ENCODE data around the gene CHORDC1. TPM values are rescaled to one million over a fixed set of nuclear protein-coding genes. Genes with fewer than 3 reads are reported as not detected.

The CHORDC1 gene
- total RNA-seq, 4 donors from 2014 or later, result 38.1 to 94.7 (median 45.1) TPM

- TF ChIP-seq, protein P1, sequence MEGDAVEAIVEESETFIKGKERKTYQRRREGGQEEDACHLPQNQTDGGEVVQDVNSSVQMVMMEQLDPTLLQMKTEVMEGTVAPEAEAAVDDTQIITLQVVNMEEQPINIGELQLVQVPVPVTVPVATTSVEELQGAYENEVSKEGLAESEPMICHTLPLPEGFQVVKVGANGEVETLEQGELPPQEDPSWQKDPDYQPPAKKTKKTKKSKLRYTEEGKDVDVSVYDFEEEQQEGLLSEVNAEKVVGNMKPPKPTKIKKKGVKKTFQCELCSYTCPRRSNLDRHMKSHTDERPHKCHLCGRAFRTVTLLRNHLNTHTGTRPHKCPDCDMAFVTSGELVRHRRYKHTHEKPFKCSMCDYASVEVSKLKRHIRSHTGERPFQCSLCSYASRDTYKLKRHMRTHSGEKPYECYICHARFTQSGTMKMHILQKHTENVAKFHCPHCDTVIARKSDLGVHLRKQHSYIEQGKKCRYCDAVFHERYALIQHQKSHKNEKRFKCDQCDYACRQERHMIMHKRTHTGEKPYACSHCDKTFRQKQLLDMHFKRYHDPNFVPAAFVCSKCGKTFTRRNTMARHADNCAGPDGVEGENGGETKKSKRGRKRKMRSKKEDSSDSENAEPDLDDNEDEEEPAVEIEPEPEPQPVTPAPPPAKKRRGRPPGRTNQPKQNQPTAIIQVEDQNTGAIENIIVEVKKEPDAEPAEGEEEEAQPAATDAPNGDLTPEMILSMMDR (IDR thresholded peaks at IDR 0.05; ENCODE audit: low read depth), result no peak
These were observed 29.8 kb downstream of the CHORDC1 start for GRCh38 chr11:90192869-90193582.

GRCh38 chr11:90189011-90189410, 33.8 kb downstream of the CHORDC1 start:
- TF ChIP-seq, protein P1 (IDR thresholded peaks at IDR 0.05; ENCODE audit: low read depth), result no peak

GRCh38 chr11:90187839-90188238, 35.0 kb downstream of the CHORDC1 start:
- TF ChIP-seq, protein P1 (IDR thresholded peaks at IDR 0.05; ENCODE audit: low read depth), result no peak

DNA sequence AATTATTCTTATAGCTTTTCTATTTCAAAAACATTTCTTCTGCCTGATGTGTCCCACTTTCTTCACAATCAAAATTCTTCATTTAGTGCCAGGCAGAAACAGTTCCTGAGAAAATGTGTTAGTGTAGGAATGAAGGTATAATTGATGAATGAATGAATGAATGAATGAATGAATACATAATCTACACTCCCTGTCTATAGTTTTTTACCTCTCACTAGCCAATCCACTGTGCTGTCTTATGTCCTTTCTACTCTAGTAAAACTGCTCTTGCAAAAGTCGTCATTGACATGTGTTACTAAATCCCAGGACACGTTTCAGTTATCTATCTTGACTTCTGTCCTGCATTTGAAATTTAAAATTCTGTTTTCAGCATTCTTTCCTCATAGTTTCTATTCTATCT, 42.9 kb downstream of the CHORDC1 start:
- TF ChIP-seq, protein P1 (IDR thresholded peaks at IDR 0.05; ENCODE audit: low read depth), result no peak

GRCh38 chr11:90178751-90179150, 44.1 kb downstream of the CHORDC1 start:
- TF ChIP-seq, protein P1 (IDR thresholded peaks at IDR 0.05; ENCODE audit: low read depth), result no peak

DNA sequence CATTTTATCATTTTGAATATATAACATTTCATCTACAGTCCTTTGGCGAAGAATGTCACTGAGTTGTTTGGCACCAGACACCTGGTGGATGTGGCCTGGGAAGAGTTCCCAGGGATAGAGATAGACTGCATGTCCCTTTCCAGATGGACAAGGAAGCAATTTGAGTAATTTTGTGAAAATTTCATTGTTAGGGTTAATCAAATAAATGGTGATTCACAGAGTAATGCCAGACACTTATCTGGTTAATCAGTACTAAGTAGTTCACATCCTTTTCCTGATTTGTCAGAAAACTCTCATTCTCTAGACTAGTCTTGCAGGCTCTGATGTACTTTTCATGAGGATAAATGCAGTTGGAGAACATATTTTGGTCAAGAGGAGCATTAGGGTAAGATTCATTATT, 46.8 kb downstream of the CHORDC1 start:
- TF ChIP-seq, protein P1 (IDR thresholded peaks at IDR 0.05; ENCODE audit: low read depth), result no peak

- TF ChIP-seq, protein P1 (IDR thresholded peaks at IDR 0.05; ENCODE audit: low read depth), result no peak
These were observed 51.5 kb downstream of the CHORDC1 start for GRCh38 chr11:90171359-90171758.
